Uterus (tissue), 2 donors: ENCODE results near the gene DDX4.

Experiments used
- CTCF ChIP-seq, 4 experiments: fragments of 200-600 bp in 2 of 4; fragments of 450-650 bp in 2 of 4; sonication (generic) in 2 of 4; IDR thresholded peaks; one replicate each; pipeline ENCODE4 v1.5.1; 2016 to 2019; ENCODE audit warnings: antibody characterized with exemption in 4 of 4, mild to moderate bottlenecking in 2 of 4, moderate library complexity in 1 of 4
- POLR2A ChIP-seq, 2 donors: fragments of 450-650 bp; IDR thresholded peaks; one replicate each; pipeline ENCODE4 v1.6.1; 2016; ENCODE audit warnings: antibody characterized with exemption in 2 of 2, mild to moderate bottlenecking in 1 of 2, moderate library complexity in 1 of 2

- no peak for TF ChIP-seq CTCF (IDR thresholded peaks at IDR 0.05)
- no peak for TF ChIP-seq POLR2A (IDR thresholded peaks at IDR 0.05)
These were observed 79.2 kb downstream of the DDX4 start for GRCh38 chr5:55817030-55817429.
